Measurements from ENCODE around the gene NHLRC1.

The NHLRC1 gene

DNA sequence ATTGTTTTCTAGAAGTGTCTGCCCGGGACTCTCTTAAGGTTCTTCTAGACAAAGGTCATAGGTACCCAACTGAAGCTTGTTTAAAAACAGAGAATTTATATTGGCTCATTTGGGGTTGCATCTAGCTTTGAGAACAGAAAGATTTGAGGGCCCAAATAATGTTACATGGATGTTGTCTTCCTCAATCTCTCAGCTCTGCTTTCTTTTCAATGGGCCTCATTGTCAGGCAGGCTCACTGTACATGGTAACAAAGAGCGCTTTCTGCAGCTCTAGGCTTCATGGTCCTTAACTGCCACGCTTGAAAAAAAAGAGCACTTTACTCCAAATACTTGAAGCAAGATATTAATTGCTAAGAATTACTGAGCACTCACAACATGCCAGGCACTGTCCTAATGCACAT, 22.2 kb downstream of the NHLRC1 start:
- TF ChIP-seq, protein P1, sequence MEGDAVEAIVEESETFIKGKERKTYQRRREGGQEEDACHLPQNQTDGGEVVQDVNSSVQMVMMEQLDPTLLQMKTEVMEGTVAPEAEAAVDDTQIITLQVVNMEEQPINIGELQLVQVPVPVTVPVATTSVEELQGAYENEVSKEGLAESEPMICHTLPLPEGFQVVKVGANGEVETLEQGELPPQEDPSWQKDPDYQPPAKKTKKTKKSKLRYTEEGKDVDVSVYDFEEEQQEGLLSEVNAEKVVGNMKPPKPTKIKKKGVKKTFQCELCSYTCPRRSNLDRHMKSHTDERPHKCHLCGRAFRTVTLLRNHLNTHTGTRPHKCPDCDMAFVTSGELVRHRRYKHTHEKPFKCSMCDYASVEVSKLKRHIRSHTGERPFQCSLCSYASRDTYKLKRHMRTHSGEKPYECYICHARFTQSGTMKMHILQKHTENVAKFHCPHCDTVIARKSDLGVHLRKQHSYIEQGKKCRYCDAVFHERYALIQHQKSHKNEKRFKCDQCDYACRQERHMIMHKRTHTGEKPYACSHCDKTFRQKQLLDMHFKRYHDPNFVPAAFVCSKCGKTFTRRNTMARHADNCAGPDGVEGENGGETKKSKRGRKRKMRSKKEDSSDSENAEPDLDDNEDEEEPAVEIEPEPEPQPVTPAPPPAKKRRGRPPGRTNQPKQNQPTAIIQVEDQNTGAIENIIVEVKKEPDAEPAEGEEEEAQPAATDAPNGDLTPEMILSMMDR (IDR thresholded peaks at IDR 0.05; ENCODE audit: low read depth, low read length), result no peak
- H3K4me3 ChIP-seq (ENCODE audit: low read depth, low read length), result no peak overlapping the region

DNA sequence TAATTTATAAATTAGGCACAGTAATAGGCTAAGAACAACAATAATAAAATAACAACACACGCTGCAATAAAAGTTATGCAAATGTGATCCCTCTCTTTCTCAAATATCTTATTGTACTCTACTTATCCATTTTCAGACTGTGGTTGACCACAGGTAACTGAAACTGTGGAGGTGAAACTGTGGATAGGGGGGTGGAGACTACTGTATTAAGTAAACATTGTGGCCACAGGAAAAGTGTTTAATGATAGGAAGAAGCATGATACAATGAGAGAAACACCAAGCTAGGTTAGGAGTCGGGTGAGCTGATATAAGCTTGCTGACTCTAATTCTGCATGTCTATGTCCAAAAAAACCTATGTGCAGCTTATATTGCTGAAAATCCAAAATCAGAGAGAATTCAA, 23.0 kb downstream of the NHLRC1 start:
- no peak overlapping the region for H3K4me3 ChIP-seq (ENCODE audit: low read depth, low read length)
- TF ChIP-seq, protein P1 (IDR thresholded peaks at IDR 0.05; ENCODE audit: low read depth, low read length), result no peak

- TF ChIP-seq, protein P1 (IDR thresholded peaks at IDR 0.05; ENCODE audit: low read depth, low read length), result no peak
- H3K4me3 ChIP-seq (ENCODE audit: low read depth, low read length), result no peak overlapping the region
Measured at GRCh38 chr6:18096423-18096822, 26.1 kb downstream of the NHLRC1 start.

- TF ChIP-seq, protein P1 (IDR thresholded peaks at IDR 0.05; ENCODE audit: low read depth, low read length), result no peak
Measured at GRCh38 chr6:18091382-18091781, 31.1 kb downstream of the NHLRC1 start.

GRCh38 chr6:18090349-18090786, 32.1 kb downstream of the NHLRC1 start:
- TF ChIP-seq, protein P1 (IDR thresholded peaks at IDR 0.05; ENCODE audit: low read depth, low read length), result no peak
- H3K4me3 ChIP-seq (ENCODE audit: low read depth, low read length), result no peak overlapping the region

More at GRCh38 chr6:18091382-18091781, 31.1 kb downstream of the NHLRC1 start:
- no peak overlapping the region for H3K4me3 ChIP-seq (ENCODE audit: low read depth, low read length)

- TF ChIP-seq, protein P1 (IDR thresholded peaks at IDR 0.05; ENCODE audit: low read depth, low read length), result no peak
- H3K4me3 ChIP-seq (ENCODE audit: low read depth, low read length), result no peak overlapping the region
Measured at GRCh38 chr6:18088419-18089296, 33.8 kb downstream of the NHLRC1 start.

- no peak overlapping the region for H3K4me3 ChIP-seq (ENCODE audit: low read depth, low read length)
- TF ChIP-seq, protein P1 (IDR thresholded peaks at IDR 0.05; ENCODE audit: low read depth, low read length), result no peak
Measured at GRCh38 chr6:18087396-18088165, 34.9 kb downstream of the NHLRC1 start.

Measured in WI38 (cell line).